HCT116 (cell line): ENCODE measurements around the gene GCNT1. TPM values are rescaled to one million over a fixed set of nuclear protein-coding genes. Genes with fewer than 3 reads are reported as not detected.

ENCODE experiments used
- ATAC-seq: fragments of 200-7000 bp; cut with Tn5 transposase; 2 replicates; pipeline ENCODE4 v1.9.1; 2020; ENCODE audit warnings: mild to moderate bottlenecking, moderate library complexity
- BruUV-seq: library from RNA; stranded (reverse); fragments of 400-500 nt; replicated peaks from 2 replicates; lab custom pipeline; 2021; lab: Mats Ljungman, UMichigan
- CTCF ChIA-PET: fragments of 300-600 bp; sonication (Branson Sonifier 250); formaldehyde crosslinking; loops from one replicate; lab custom pipeline; 2021; ENCODE audit warnings: antibody characterized with exemption; lab: Charles Lee
- POLR2A ChIA-PET: fragments of 300-600, 350-600 bp; sonication (Branson Sonifier 250); formaldehyde crosslinking; loops from one replicate; lab custom pipeline; 2021; ENCODE audit warnings: antibody characterized with exemption; lab: Charles Lee
- RAD21 ChIA-PET, 2 experiments: fragments of 300-600 bp; sonication (Branson Sonifier 250); formaldehyde crosslinking; loops; one replicate each; lab custom pipeline; 2023; ENCODE audit warnings: low total read pairs in 2 of 2; ENCODE audit not compliant: uncharacterized antibody in 2 of 2, unreplicated experiment in 2 of 2, low non-redundant PET in 1 of 2; lab: Charles Lee
- DNase-seq: peaks from one replicate; pipeline ENCODE4 v3.0.0-alpha.2; 2010; ENCODE audit warnings: low read depth, low spot score
- H2AFZ ChIP-seq: fragments of 200-600 bp; shearing (Covaris generic), sonication (generic); 2 replicates; pipeline ENCODE4 v1.6.1; 2017; ENCODE audit warnings: low read depth, mixed run types, mixed read lengths, antibody characterized with exemption, low read length; ENCODE audit not compliant: poor library complexity, severe bottlenecking
- H3K27ac ChIP-seq: 2 replicates; pipeline ENCODE4 v1.5.1; 2012; ENCODE audit warnings: low read depth, low read length
- H3K27me3 ChIP-seq: fragments of 200-600 bp; sonication (generic); 2 replicates; pipeline ENCODE4 v1.6.1; 2016; ENCODE audit warnings: mixed run types, low read length, mixed read lengths; ENCODE audit not compliant: insufficient read depth
- H3K36me3 ChIP-seq, 2 experiments: fragments of 200-500 bp in 1 of 2; fragments of 200-600 bp in 1 of 2; sonication (Bioruptor generic) in 1 of 2; sonication (generic) in 1 of 2; 2 replicates each; pipeline versions ENCODE4 v1.5.1 to v1.6.1; 2014 to 2016; ENCODE audit warnings: low read length in 2 of 2, inconsistent platforms in 1 of 2, mixed read lengths in 1 of 2, mixed run types in 1 of 2; ENCODE audit not compliant: insufficient read depth in 2 of 2, control insufficient read depth in 1 of 2
- H3K4me1 ChIP-seq, 2 experiments: fragments of 200-600 bp in 1 of 2; sonication (generic) in 1 of 2; 2 replicates each; pipeline versions ENCODE4 v1.5.1 to v1.6.1; 2012 to 2017; ENCODE audit warnings: low read length in 2 of 2, inconsistent platforms in 1 of 2, mild to moderate bottlenecking in 1 of 2, mixed read lengths in 1 of 2, mixed run types in 1 of 2, moderate library complexity in 1 of 2; ENCODE audit not compliant: insufficient read depth in 2 of 2, control insufficient read depth in 1 of 2
- H3K4me2 ChIP-seq: fragments of 200-600 bp; sonication (generic); 2 replicates; pipeline ENCODE4 v1.6.1; 2017; ENCODE audit warnings: mixed run types, low read length, mixed read lengths
- H3K4me3 ChIP-seq, 2 experiments: fragments of 200-600 bp in 1 of 2; sonication (generic) in 1 of 2; replicated peaks in 1 of 2; 2 replicates each; pipeline ENCODE4 v1.5.1; 2011 to 2016; ENCODE audit warnings: low read length in 2 of 2, control low read depth in 1 of 2, low read depth in 1 of 2, mild to moderate bottlenecking in 1 of 2, mixed read lengths in 1 of 2, mixed run types in 1 of 2
- H3K79me2 ChIP-seq: fragments of 200-600 bp; sonication (generic); 2 replicates; pipeline ENCODE4 v1.6.1; 2017; ENCODE audit warnings: mild to moderate bottlenecking, mixed run types, low read length, moderate library complexity, mixed read lengths; ENCODE audit not compliant: insufficient read depth
- H3K9ac ChIP-seq: fragments of 200-600 bp; sonication (generic); 2 replicates; pipeline ENCODE4 v1.6.1; 2016; ENCODE audit warnings: low read length, mixed read lengths
- H3K9me2 ChIP-seq: fragments of 200-600 bp; sonication (generic), shearing (Covaris generic); 2 replicates; pipeline ENCODE4 v1.6.1; 2017; ENCODE audit warnings: mixed run types, mild to moderate bottlenecking, moderate library complexity; ENCODE audit not compliant: insufficient read depth
- H3K9me3 ChIP-seq, 2 experiments: fragments of 200-500 bp in 1 of 2; fragments of 200-600 bp in 1 of 2; sonication (Bioruptor generic) in 1 of 2; sonication (generic) in 1 of 2; 2 replicates each; pipeline ENCODE4 v1.6.1; 2014 to 2017; ENCODE audit warnings: low read length in 2 of 2, mixed read lengths in 2 of 2, inconsistent platforms in 1 of 2, low read depth in 1 of 2, mild to moderate bottlenecking in 1 of 2, mixed run types in 1 of 2, moderate library complexity in 1 of 2; ENCODE audit not compliant: control insufficient read depth in 1 of 2, insufficient read depth in 1 of 2
- H4K20me1 ChIP-seq: fragments of 200-600 bp; sonication (generic), shearing (Covaris generic); 2 replicates; pipeline ENCODE4 v1.6.1; 2017; ENCODE audit warnings: mixed run types, mild to moderate bottlenecking, moderate library complexity; ENCODE audit not compliant: insufficient read depth
- ELF1 ChIP-seq: IDR thresholded peaks from 2 replicates; pipeline ENCODE4 v1.6.1; 2012; ENCODE audit warnings: low read depth, borderline replicate concordance
- EZH2 ChIP-seq: fragments of 200-600 bp; sonication (generic); IDR thresholded peaks from 2 replicates; pipeline ENCODE4 v1.6.1; 2017; ENCODE audit warnings: antibody characterized with exemption, mixed run types
- EZH2phosphoT487 ChIP-seq: fragments of 200-600 bp; IDR thresholded peaks from 2 replicates; pipeline ENCODE4 v1.6.1; 2018; ENCODE audit warnings: antibody characterized with exemption, borderline replicate concordance
- FOSL1 ChIP-seq: IDR thresholded peaks from 2 replicates; pipeline ENCODE4 v1.6.1; 2012; ENCODE audit warnings: low read depth
- JUND ChIP-seq: IDR thresholded peaks from 2 replicates; pipeline ENCODE4 v1.6.1; 2012
- POLR2A ChIP-seq: IDR thresholded peaks from 2 replicates; pipeline ENCODE4 v1.7.0; 2011; ENCODE audit warnings: borderline replicate concordance; ENCODE audit not compliant: insufficient read depth, insufficient read length; ENCODE audit errors: extremely low read depth
- POLR2AphosphoS5 ChIP-seq: IDR thresholded peaks from 2 replicates; pipeline ENCODE4 v1.6.1; 2011; ENCODE audit warnings: mild to moderate bottlenecking, low read depth, low read length, moderate library complexity
- RAD21 ChIP-seq: IDR thresholded peaks from 2 replicates; pipeline ENCODE4 v1.6.1; 2012; ENCODE audit warnings: low read depth, mild to moderate bottlenecking
- SIN3A ChIP-seq: IDR thresholded peaks from 2 replicates; pipeline ENCODE4 v1.6.1; 2012; ENCODE audit warnings: low read depth
- SP1 ChIP-seq: IDR thresholded peaks from 2 replicates; pipeline ENCODE4 v1.6.1; 2012; ENCODE audit warnings: low read depth
- TCF7L2 ChIP-seq: IDR thresholded peaks from 2 replicates; pipeline ENCODE4 v1.7.0; 2011; ENCODE audit warnings: borderline replicate concordance, inconsistent platforms; ENCODE audit not compliant: insufficient read depth, insufficient read length; ENCODE audit errors: extremely low read depth
- YY1 ChIP-seq: IDR thresholded peaks from 2 replicates; pipeline ENCODE4 v1.6.1; 2011; ENCODE audit warnings: low read length, low read depth, moderate library complexity, mild to moderate bottlenecking; ENCODE audit not compliant: insufficient replicate concordance; ENCODE audit errors: extremely low read depth
- ZFX ChIP-seq: fragments of 450-650 bp; IDR thresholded peaks from 2 replicates; pipeline ENCODE4 v1.6.1; 2017
- intact Hi-C: fragments of 100-400 bp; cut with micrococcal nuclease; formaldehyde crosslinking; loops from 2 replicates; pipeline ENCODE4 v1.10.0; 2022
- total RNA-seq: library from RNA; stranded (reverse); gene quantifications from one replicate; pipeline ENCODE4 v1.2.1, GENCODE V29; 2021; ENCODE audit not compliant: unreplicated experiment
- TF ChIP-seq, protein P1 (sequence below): IDR thresholded peaks from 2 replicates; pipeline ENCODE4 v1.6.1; 2012; ENCODE audit warnings: low read depth
- TF ChIP-seq, protein P2 (sequence below): IDR thresholded peaks from 2 replicates; pipeline ENCODE4 v1.6.1; 2011; ENCODE audit warnings: mild to moderate bottlenecking, low read length, moderate library complexity; ENCODE audit not compliant: insufficient replicate concordance; ENCODE audit errors: extremely low read depth
- TF ChIP-seq, protein P3 (sequence below): IDR thresholded peaks from 2 replicates; pipeline ENCODE4 v1.6.1; 2012
- TF ChIP-seq, protein P4 (sequence below), 3 experiments: fragments of 200-600 bp in 1 of 3; sonication (generic) in 1 of 3; IDR thresholded peaks in 2 of 3; conservative IDR thresholded peaks in 1 of 3; 2 replicates each; pipeline ENCODE4 v1.5.1; 2012 to 2017; ENCODE audit warnings: low read depth in 2 of 3, low read length in 2 of 3, antibody characterized with exemption in 1 of 3, borderline replicate concordance in 1 of 3, control low read depth in 1 of 3, mild to moderate bottlenecking in 1 of 3, mixed read lengths in 1 of 3, mixed run types in 1 of 3, moderate library complexity in 1 of 3; ENCODE audit not compliant: insufficient read depth in 1 of 3
- TF ChIP-seq, protein P5 (sequence below): IDR thresholded peaks from 2 replicates; pipeline ENCODE4 v1.6.1; 2012

Gene GCNT1
- total RNA-seq, 1 experiment from 2014 or later, result 5.8 TPM

DNA sequence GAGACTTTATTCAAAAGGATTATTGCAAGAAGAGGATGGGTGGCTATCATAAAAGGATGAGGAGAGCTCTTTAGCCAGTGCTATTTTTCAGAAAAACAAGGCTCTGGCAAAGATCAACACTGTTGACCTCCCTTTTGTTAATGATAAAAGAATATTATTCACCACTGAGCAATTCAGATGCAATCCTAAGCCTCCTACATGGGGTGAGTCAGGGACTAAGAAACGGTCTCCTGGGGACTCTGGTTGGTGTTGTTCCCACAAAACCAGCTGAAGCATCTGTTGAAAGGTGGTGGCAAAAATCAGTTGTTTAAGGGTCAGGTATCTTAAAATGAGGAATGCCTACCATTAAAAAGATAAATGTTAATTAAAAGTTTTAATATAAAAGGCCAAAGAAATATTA lies 7.7 kb upstream of the GCNT1 start:
- Histone ChIP-seq H3K9ac (no peak overlapping the region), H3K36me3 (no peaks in the 10 kb centered on the region), H3K27me3 (no peaks in the 10 kb centered on the region), H3K4me2 (peak overlapping the region; percentile 17; the same call in 1 of the 2 replicates), H3K79me2 (no peaks in the 10 kb centered on the region), H3K4me1 (peaks cover 1 to 10% of the 10 kb centered on the region in 2 experiments; a peak in 3 of 4 replicates), H3K27ac (no peak overlapping the region), H4K20me1 (no peaks in the 10 kb centered on the region), H2AFZ (peak overlapping the region; percentile 27), H3K4me3 (no peak overlapping the region), H3K9me2 (no peaks in the 10 kb centered on the region), H3K9me3 (no peaks in the 10 kb centered on the region)
- POLR2A ChIA-PET, result interaction anchor here (0.7 kb wide), 1 partner anchor 741 kb away, joined by 3 read pairs; no protein-coding TSS in a partner anchor
- RAD21 ChIA-PET, result no interaction called here
- CTCF ChIA-PET, result no interaction called here
- no TSS peak for BruUV-seq
- no peak for ATAC-seq
- no peak for DNase-seq
- TF ChIP-seq TCF7L2 (no peak), RAD21 (no peak), JUND (no peak), EZH2 (no peak), POLR2AphosphoS5 (no peak), YY1 (no peak), ELF1 (no peak), SIN3A (no peak), FOSL1 (no peak), SP1 (no peak), EZH2phosphoT487 (no peak), POLR2A (no peak), ZFX (no peak)
- TF ChIP-seq, protein P1, sequence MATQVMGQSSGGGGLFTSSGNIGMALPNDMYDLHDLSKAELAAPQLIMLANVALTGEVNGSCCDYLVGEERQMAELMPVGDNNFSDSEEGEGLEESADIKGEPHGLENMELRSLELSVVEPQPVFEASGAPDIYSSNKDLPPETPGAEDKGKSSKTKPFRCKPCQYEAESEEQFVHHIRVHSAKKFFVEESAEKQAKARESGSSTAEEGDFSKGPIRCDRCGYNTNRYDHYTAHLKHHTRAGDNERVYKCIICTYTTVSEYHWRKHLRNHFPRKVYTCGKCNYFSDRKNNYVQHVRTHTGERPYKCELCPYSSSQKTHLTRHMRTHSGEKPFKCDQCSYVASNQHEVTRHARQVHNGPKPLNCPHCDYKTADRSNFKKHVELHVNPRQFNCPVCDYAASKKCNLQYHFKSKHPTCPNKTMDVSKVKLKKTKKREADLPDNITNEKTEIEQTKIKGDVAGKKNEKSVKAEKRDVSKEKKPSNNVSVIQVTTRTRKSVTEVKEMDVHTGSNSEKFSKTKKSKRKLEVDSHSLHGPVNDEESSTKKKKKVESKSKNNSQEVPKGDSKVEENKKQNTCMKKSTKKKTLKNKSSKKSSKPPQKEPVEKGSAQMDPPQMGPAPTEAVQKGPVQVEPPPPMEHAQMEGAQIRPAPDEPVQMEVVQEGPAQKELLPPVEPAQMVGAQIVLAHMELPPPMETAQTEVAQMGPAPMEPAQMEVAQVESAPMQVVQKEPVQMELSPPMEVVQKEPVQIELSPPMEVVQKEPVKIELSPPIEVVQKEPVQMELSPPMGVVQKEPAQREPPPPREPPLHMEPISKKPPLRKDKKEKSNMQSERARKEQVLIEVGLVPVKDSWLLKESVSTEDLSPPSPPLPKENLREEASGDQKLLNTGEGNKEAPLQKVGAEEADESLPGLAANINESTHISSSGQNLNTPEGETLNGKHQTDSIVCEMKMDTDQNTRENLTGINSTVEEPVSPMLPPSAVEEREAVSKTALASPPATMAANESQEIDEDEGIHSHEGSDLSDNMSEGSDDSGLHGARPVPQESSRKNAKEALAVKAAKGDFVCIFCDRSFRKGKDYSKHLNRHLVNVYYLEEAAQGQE, result no peak
- TF ChIP-seq, protein P2, sequence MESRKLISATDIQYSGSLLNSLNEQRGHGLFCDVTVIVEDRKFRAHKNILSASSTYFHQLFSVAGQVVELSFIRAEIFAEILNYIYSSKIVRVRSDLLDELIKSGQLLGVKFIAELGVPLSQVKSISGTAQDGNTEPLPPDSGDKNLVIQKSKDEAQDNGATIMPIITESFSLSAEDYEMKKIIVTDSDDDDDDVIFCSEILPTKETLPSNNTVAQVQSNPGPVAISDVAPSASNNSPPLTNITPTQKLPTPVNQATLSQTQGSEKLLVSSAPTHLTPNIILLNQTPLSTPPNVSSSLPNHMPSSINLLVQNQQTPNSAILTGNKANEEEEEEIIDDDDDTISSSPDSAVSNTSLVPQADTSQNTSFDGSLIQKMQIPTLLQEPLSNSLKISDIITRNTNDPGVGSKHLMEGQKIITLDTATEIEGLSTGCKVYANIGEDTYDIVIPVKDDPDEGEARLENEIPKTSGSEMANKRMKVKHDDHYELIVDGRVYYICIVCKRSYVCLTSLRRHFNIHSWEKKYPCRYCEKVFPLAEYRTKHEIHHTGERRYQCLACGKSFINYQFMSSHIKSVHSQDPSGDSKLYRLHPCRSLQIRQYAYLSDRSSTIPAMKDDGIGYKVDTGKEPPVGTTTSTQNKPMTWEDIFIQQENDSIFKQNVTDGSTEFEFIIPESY, result no peak
- TF ChIP-seq, protein P3, sequence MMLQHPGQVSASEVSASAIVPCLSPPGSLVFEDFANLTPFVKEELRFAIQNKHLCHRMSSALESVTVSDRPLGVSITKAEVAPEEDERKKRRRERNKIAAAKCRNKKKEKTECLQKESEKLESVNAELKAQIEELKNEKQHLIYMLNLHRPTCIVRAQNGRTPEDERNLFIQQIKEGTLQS, result no peak
- TF ChIP-seq, protein P4, sequence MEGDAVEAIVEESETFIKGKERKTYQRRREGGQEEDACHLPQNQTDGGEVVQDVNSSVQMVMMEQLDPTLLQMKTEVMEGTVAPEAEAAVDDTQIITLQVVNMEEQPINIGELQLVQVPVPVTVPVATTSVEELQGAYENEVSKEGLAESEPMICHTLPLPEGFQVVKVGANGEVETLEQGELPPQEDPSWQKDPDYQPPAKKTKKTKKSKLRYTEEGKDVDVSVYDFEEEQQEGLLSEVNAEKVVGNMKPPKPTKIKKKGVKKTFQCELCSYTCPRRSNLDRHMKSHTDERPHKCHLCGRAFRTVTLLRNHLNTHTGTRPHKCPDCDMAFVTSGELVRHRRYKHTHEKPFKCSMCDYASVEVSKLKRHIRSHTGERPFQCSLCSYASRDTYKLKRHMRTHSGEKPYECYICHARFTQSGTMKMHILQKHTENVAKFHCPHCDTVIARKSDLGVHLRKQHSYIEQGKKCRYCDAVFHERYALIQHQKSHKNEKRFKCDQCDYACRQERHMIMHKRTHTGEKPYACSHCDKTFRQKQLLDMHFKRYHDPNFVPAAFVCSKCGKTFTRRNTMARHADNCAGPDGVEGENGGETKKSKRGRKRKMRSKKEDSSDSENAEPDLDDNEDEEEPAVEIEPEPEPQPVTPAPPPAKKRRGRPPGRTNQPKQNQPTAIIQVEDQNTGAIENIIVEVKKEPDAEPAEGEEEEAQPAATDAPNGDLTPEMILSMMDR (IDR thresholded peaks at IDR 0.05 in 2 of 3, conservative IDR thresholded peaks at IDR 0.05 in 1 of 3; ENCODE audit: borderline replicate concordance in 1 of 3, insufficient read depth in 1 of 3, low read depth in 2 of 3, low read length in 2 of 3), result no peak
- TF ChIP-seq, protein P5, sequence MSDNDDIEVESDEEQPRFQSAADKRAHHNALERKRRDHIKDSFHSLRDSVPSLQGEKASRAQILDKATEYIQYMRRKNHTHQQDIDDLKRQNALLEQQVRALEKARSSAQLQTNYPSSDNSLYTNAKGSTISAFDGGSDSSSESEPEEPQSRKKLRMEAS, result no peak
- intact Hi-C loops, result no loop called here
